ENCODE data around the gene KIF1B.

DNA sequence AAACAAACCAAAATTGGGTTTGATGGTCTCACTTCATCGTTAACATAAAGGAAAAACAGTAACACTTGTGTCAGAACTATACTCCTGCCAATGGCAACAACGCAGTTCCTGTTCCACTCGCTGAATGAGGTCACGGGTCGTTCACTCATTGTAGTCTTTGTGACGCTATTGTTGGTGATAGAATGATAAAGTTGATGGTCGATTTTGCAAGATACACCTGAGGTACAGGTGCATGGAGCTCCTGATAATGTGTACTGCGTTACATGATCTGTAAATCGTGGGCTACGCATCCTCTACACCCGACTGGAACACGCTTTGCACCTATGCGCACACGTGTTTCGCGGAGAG lies 219.5 kb downstream of the KIF1B start:
- TF ChIP-seq REST (IDR thresholded peaks at IDR 0.05; ENCODE audit: low read depth, low read length), result no peak
- TF ChIP-seq, protein P1, sequence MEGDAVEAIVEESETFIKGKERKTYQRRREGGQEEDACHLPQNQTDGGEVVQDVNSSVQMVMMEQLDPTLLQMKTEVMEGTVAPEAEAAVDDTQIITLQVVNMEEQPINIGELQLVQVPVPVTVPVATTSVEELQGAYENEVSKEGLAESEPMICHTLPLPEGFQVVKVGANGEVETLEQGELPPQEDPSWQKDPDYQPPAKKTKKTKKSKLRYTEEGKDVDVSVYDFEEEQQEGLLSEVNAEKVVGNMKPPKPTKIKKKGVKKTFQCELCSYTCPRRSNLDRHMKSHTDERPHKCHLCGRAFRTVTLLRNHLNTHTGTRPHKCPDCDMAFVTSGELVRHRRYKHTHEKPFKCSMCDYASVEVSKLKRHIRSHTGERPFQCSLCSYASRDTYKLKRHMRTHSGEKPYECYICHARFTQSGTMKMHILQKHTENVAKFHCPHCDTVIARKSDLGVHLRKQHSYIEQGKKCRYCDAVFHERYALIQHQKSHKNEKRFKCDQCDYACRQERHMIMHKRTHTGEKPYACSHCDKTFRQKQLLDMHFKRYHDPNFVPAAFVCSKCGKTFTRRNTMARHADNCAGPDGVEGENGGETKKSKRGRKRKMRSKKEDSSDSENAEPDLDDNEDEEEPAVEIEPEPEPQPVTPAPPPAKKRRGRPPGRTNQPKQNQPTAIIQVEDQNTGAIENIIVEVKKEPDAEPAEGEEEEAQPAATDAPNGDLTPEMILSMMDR (IDR thresholded peaks at IDR 0.05), result no peak

Measured in SK-N-SH (cell line).